ENCODE data around the gene IP6K1.

Gene IP6K1

GRCh38 chr3:49723628-49724551 is 62.5 kb downstream of the IP6K1 start, which contains the start of gene GMPPB:
Gene GMPPB (minus strand): TSS chr3:49723951. CDS start chr3:49723726, 225 bp downstream.
- H2AFZ ChIP-seq (ENCODE audit: low read length, unreplicated experiment) = no peak within 1 kb of the TSS
- H3K27ac ChIP-seq (ENCODE audit: low read depth, low read length) = peak within 1 kb of the TSS; percentile 78
- H3K4me3 ChIP-seq (ENCODE audit: low read depth, low read length) = peak within 1 kb of the TSS; percentile 88
- no peaks in the 10 kb centered on the region for H3K36me3 ChIP-seq (ENCODE audit: insufficient read depth, low read length)
- no peaks in the 10 kb centered on the region for H3K27me3 ChIP-seq (ENCODE audit: insufficient read depth, low read length)
- peaks cover 15% of the 10 kb centered on the region for H3K4me1 ChIP-seq (ENCODE audit: control insufficient read depth, insufficient read depth, low read length, unreplicated experiment)
- peaks cover 14% of the 10 kb centered on the region for H3K79me2 ChIP-seq (ENCODE audit: control insufficient read depth, insufficient read depth, low read length, unreplicated experiment)

- Histone ChIP-seq H3K27me3 (ENCODE audit: insufficient read depth, low read length) (no peaks in the 10 kb centered on the region), H3K79me2 (ENCODE audit: control insufficient read depth, insufficient read depth, low read length, unreplicated experiment) (peaks cover 14% of the 10 kb centered on the region), H2AFZ (ENCODE audit: low read length, unreplicated experiment) (no peak overlapping the region), H3K36me3 (ENCODE audit: insufficient read depth, low read length) (no peaks in the 10 kb centered on the region), H3K4me1 (ENCODE audit: control insufficient read depth, insufficient read depth, low read length, unreplicated experiment) (peaks cover 15% of the 10 kb centered on the region), H3K27ac (ENCODE audit: low read depth, low read length) (peak overlapping the region; percentile 77), H3K4me3 (ENCODE audit: low read depth, low read length) (peak overlapping the region; percentile 88)
Measured at GRCh38 chr3:49723296-49723627, 63.1 kb downstream of the IP6K1 start.

GRCh38 chr3:49722896-49723295 is 63.4 kb downstream of the IP6K1 start:
- peak overlapping the region; percentile 77; the same call in 1 of the 2 replicates for H3K27ac ChIP-seq (ENCODE audit: low read depth, low read length)
- no peaks in the 10 kb centered on the region for H3K36me3 ChIP-seq (ENCODE audit: insufficient read depth, low read length)
- peaks cover 14% of the 10 kb centered on the region for H3K79me2 ChIP-seq (ENCODE audit: control insufficient read depth, insufficient read depth, low read length, unreplicated experiment)
- peaks cover 15% of the 10 kb centered on the region for H3K4me1 ChIP-seq (ENCODE audit: control insufficient read depth, insufficient read depth, low read length, unreplicated experiment)
- no peaks in the 10 kb centered on the region for H3K27me3 ChIP-seq (ENCODE audit: insufficient read depth, low read length)
- no peak overlapping the region for H2AFZ ChIP-seq (ENCODE audit: low read length, unreplicated experiment)
- H3K4me3 ChIP-seq (ENCODE audit: low read depth, low read length) = peak overlapping the region; percentile 88

- H3K4me3 ChIP-seq (ENCODE audit: low read depth, low read length) = peak overlapping the region; percentile 88
- H3K79me2 ChIP-seq (ENCODE audit: control insufficient read depth, insufficient read depth, low read length, unreplicated experiment) = peaks cover 14% of the 10 kb centered on the region
- no peak overlapping the region for H2AFZ ChIP-seq (ENCODE audit: low read length, unreplicated experiment)
- H3K27ac ChIP-seq (ENCODE audit: low read depth, low read length) = no peak overlapping the region
- H3K27me3 ChIP-seq (ENCODE audit: insufficient read depth, low read length) = no peaks in the 10 kb centered on the region
- no peaks in the 10 kb centered on the region for H3K36me3 ChIP-seq (ENCODE audit: insufficient read depth, low read length)
- peaks cover 15% of the 10 kb centered on the region for H3K4me1 ChIP-seq (ENCODE audit: control insufficient read depth, insufficient read depth, low read length, unreplicated experiment)
Measured at GRCh38 chr3:49721896-49722781, 64.2 kb downstream of the IP6K1 start.

GRCh38 chr3:49721596-49721895 is 64.8 kb downstream of the IP6K1 start:
- Histone ChIP-seq H3K79me2 (ENCODE audit: control insufficient read depth, insufficient read depth, low read length, unreplicated experiment) (peaks cover 14% of the 10 kb centered on the region), H2AFZ (ENCODE audit: low read length, unreplicated experiment) (no peak overlapping the region), H3K36me3 (ENCODE audit: insufficient read depth, low read length) (no peaks in the 10 kb centered on the region), H3K4me1 (ENCODE audit: control insufficient read depth, insufficient read depth, low read length, unreplicated experiment) (peaks cover 15% of the 10 kb centered on the region), H3K27ac (ENCODE audit: low read depth, low read length) (no peak overlapping the region), H3K27me3 (ENCODE audit: insufficient read depth, low read length) (no peaks in the 10 kb centered on the region), H3K4me3 (ENCODE audit: low read depth, low read length) (no peak overlapping the region)

- peaks cover 14% of the 10 kb centered on the region for H3K79me2 ChIP-seq (ENCODE audit: control insufficient read depth, insufficient read depth, low read length, unreplicated experiment)
- no peak overlapping the region for H2AFZ ChIP-seq (ENCODE audit: low read length, unreplicated experiment)
- no peak overlapping the region for H3K27ac ChIP-seq (ENCODE audit: low read depth, low read length)
- no peaks in the 10 kb centered on the region for H3K36me3 ChIP-seq (ENCODE audit: insufficient read depth, low read length)
- H3K4me1 ChIP-seq (ENCODE audit: control insufficient read depth, insufficient read depth, low read length, unreplicated experiment) = peaks cover 15% of the 10 kb centered on the region
- H3K27me3 ChIP-seq (ENCODE audit: insufficient read depth, low read length) = no peaks in the 10 kb centered on the region
- H3K4me3 ChIP-seq (ENCODE audit: low read depth, low read length) = no peak overlapping the region
Measured at GRCh38 chr3:49720855-49721595, 65.3 kb downstream of the IP6K1 start.

- no peak within 1 kb of the TSS for H3K27ac ChIP-seq (ENCODE audit: low read depth, low read length)
- H3K4me3 ChIP-seq (ENCODE audit: low read depth, low read length) = peak within 1 kb of the TSS; percentile 70
Measured at GRCh38 chr3:49719214-49719884, 67.0 kb downstream of the IP6K1 start, which contains the start of gene AMIGO3. Gene AMIGO3 (minus strand): TSS chr3:49719684. CDS start chr3:49719465, 219 bp downstream.

GRCh38 chr3:49718858-49719213 is 67.5 kb downstream of the IP6K1 start:
- H3K4me3 ChIP-seq (ENCODE audit: low read depth, low read length) = peak overlapping the region; percentile 70
- no peak overlapping the region for H2AFZ ChIP-seq (ENCODE audit: low read length, unreplicated experiment)
- no peak overlapping the region for H3K27ac ChIP-seq (ENCODE audit: low read depth, low read length)
- no peaks in the 10 kb centered on the region for H3K36me3 ChIP-seq (ENCODE audit: insufficient read depth, low read length)
- H3K79me2 ChIP-seq (ENCODE audit: control insufficient read depth, insufficient read depth, low read length, unreplicated experiment) = peaks cover 14% of the 10 kb centered on the region
- no peaks in the 10 kb centered on the region for H3K27me3 ChIP-seq (ENCODE audit: insufficient read depth, low read length)
- peaks cover 8% of the 10 kb centered on the region for H3K4me1 ChIP-seq (ENCODE audit: control insufficient read depth, insufficient read depth, low read length, unreplicated experiment)

More at GRCh38 chr3:49719214-49719884, 67.0 kb downstream of the IP6K1 start, which contains the start of gene AMIGO3:
- Histone ChIP-seq H3K27me3 (ENCODE audit: insufficient read depth, low read length) (no peaks in the 10 kb centered on the region), H3K36me3 (ENCODE audit: insufficient read depth, low read length) (no peaks in the 10 kb centered on the region), H2AFZ (ENCODE audit: low read length, unreplicated experiment) (no peak within 1 kb of the TSS), H3K4me1 (ENCODE audit: control insufficient read depth, insufficient read depth, low read length, unreplicated experiment) (peaks cover 9% of the 10 kb centered on the region), H3K79me2 (ENCODE audit: control insufficient read depth, insufficient read depth, low read length, unreplicated experiment) (peaks cover 14% of the 10 kb centered on the region)

- Histone ChIP-seq H3K27me3 (ENCODE audit: insufficient read depth, low read length) (no peaks in the 10 kb centered on the region), H3K4me1 (ENCODE audit: control insufficient read depth, insufficient read depth, low read length, unreplicated experiment) (peaks cover 8% of the 10 kb centered on the region), H3K27ac (ENCODE audit: low read depth, low read length) (no peak overlapping the region), H3K36me3 (ENCODE audit: insufficient read depth, low read length) (no peaks in the 10 kb centered on the region), H2AFZ (ENCODE audit: low read length, unreplicated experiment) (no peak overlapping the region), H3K4me3 (ENCODE audit: low read depth, low read length) (no peak overlapping the region), H3K79me2 (ENCODE audit: control insufficient read depth, insufficient read depth, low read length, unreplicated experiment) (peaks cover 11% of the 10 kb centered on the region)
Measured at GRCh38 chr3:49717959-49718857, 68.1 kb downstream of the IP6K1 start.

Measured in ACC112 (cell line).